HepG2 (cell line): Measurements from ENCODE around the gene PFN1. TPM values are rescaled to one million over a fixed set of nuclear protein-coding genes. Genes with fewer than 3 reads are reported as not detected.
A peak's percentile ranks its signal among the peaks of the same experiment; 100 is the strongest.

Experiments
- ATAC-seq: fragments of 200-7000 bp; cut with Tn5 transposase; 3 replicates; pipeline ENCODE4 v1.9.1; 2020; ENCODE audit warnings: mild to moderate bottlenecking, moderate library complexity
- BruUV-seq: library from RNA; stranded (reverse); fragments of 400-500 nt; replicated peaks from 2 replicates; lab custom pipeline; 2021; lab: Mats Ljungman, UMichigan
- CTCF ChIA-PET: fragments of 300-600 bp; formaldehyde crosslinking; extraction: SDS; loops from one replicate; lab custom pipeline; 2021; ENCODE audit warnings: low total read pairs, inconsistent platforms, low intra/inter-chr PET ratio; lab: Yijun Ruan, JAX
- POLR2A ChIA-PET: fragments of 350-600 bp; sonication (Branson Sonifier 250); formaldehyde crosslinking; loops from one replicate; lab custom pipeline; 2020; ENCODE audit warnings: antibody characterized with exemption, inconsistent platforms; lab: Yijun Ruan, JAX
- DNase-seq: peaks from one replicate; pipeline ENCODE4 v3.0.0-alpha.2; 2015; ENCODE audit warnings: low spot score
- FAIRE-seq: peaks from 3 replicates; lab custom pipeline; 2011; peaks lifted over from hg19 to GRCh38; lab: Jason Lieb, UNC
- H2AFZ ChIP-seq: one replicate; pipeline ENCODE4 v1.6.1; 2011; ENCODE audit warnings: low read length, inconsistent platforms
- H3K27ac ChIP-seq: fragments of 300-600 bp; 3 replicates; pipeline ENCODE4 v1.8.0; 2011; ENCODE audit warnings: mixed run types, mild to moderate bottlenecking, mixed read lengths, low read length, inconsistent platforms; ENCODE audit not compliant: insufficient read depth; ENCODE audit errors: extremely low read length
- H3K27me3 ChIP-seq, 2 experiments: fragments of 200-600 bp in 1 of 2; 2 replicates in 1 of 2; 3 replicates in 1 of 2; pipeline versions ENCODE4 v1.6.0 to v1.8.0; 2011; ENCODE audit warnings: low read length in 2 of 2, mild to moderate bottlenecking in 2 of 2, moderate library complexity in 2 of 2, inconsistent platforms in 1 of 2; ENCODE audit not compliant: insufficient read depth in 2 of 2, control insufficient read depth in 1 of 2
- H3K36me3 ChIP-seq, 2 experiments: fragments of 200-600 bp in 1 of 2; replicated peaks in 1 of 2; 2 replicates in 1 of 2; 3 replicates in 1 of 2; pipeline versions ENCODE4 v1.5.1 to v1.8.0; 2011; ENCODE audit warnings: low read length in 2 of 2, inconsistent platforms in 1 of 2; ENCODE audit not compliant: insufficient read depth in 2 of 2, control insufficient read depth in 1 of 2
- H3K4me1 ChIP-seq: 2 replicates; pipeline ENCODE4 v1.5.1; 2012; ENCODE audit warnings: low read length, inconsistent platforms; ENCODE audit not compliant: insufficient read depth
- H3K4me2 ChIP-seq: 2 replicates; pipeline ENCODE4 v1.6.0; 2011; ENCODE audit warnings: low read depth, low read length, inconsistent platforms
- H3K4me3 ChIP-seq, 3 experiments: fragments of 200-600 bp in 1 of 3; sonication (generic), shearing (Covaris generic) in 1 of 3; replicated peaks in 1 of 3; 2 replicates each; pipeline ENCODE4 v1.5.1; 2011 to 2016; ENCODE audit warnings: low read length in 3 of 3, inconsistent platforms in 2 of 3, low read depth in 2 of 3, mild to moderate bottlenecking in 2 of 3, control low read depth in 1 of 3, mixed read lengths in 1 of 3; ENCODE audit not compliant: insufficient read depth in 1 of 3
- H3K79me2 ChIP-seq: one replicate; pipeline ENCODE4 v1.6.1; 2011; ENCODE audit warnings: low read length, inconsistent platforms; ENCODE audit not compliant: insufficient read depth
- H3K9ac ChIP-seq: 2 replicates; pipeline ENCODE4 v1.6.0; 2011; ENCODE audit warnings: mild to moderate bottlenecking, low read depth, low read length, inconsistent platforms; ENCODE audit not compliant: insufficient read depth
- H3K9me3 ChIP-seq: 2 replicates; pipeline ENCODE4 v1.5.1; 2012; ENCODE audit warnings: mild to moderate bottlenecking, low read length
- H4K20me1 ChIP-seq: 2 replicates; pipeline ENCODE4 v1.6.0; 2011; ENCODE audit warnings: inconsistent platforms, mild to moderate bottlenecking, low read length, moderate library complexity; ENCODE audit not compliant: insufficient read depth
- AGO1 ChIP-seq: fragments of 200-400 bp; formaldehyde crosslinking; IDR thresholded peaks from 2 replicates; pipeline ENCODE4 v1.6.1; 2017; ENCODE audit warnings: mild to moderate bottlenecking, low read depth, low read length, moderate library complexity; ENCODE audit not compliant: poor library complexity, severe bottlenecking
- AGO2 ChIP-seq: fragments of 200-400 bp; formaldehyde crosslinking; optimal IDR thresholded peaks from 2 replicates; pipeline ENCODE3; 2017; ENCODE audit warnings: mild to moderate bottlenecking, low read depth, low read length, moderate library complexity
- AKAP8 ChIP-seq: sonication (generic); formaldehyde crosslinking; IDR thresholded peaks from 2 replicates; pipeline ENCODE4 v1.5.1; 2020; ENCODE audit warnings: mild to moderate bottlenecking, missing genetic modification reagents
- POLR2G ChIP-seq: fragments of 200-400 bp; formaldehyde crosslinking; IDR thresholded peaks from 2 replicates; pipeline ENCODE4 v1.6.1; 2018; ENCODE audit warnings: mild to moderate bottlenecking, low read depth, low read length, moderate library complexity
- RBFOX2 ChIP-seq: fragments of 200-400 bp; formaldehyde crosslinking; IDR thresholded peaks from 2 replicates; pipeline ENCODE4 v1.6.1; 2017; ENCODE audit warnings: low read depth, mild to moderate bottlenecking, low read length
- WGBS: methylation state at CpG from one replicate; pipeline ENCODE4 v1.1.6; 2017; ENCODE audit warnings: low lambda C conversion rate; 5-methylcytosine and 5-hydroxymethylcytosine counted together
- in situ Hi-C: cut with HindIII; loops from 2 replicates; pipeline ENCODE4 v1.10.0; 2017; ENCODE audit warnings: low pct_unique_long_range_greater_than_20kb; ENCODE audit not compliant: extremely low pct_ligation_motif_present
- intact Hi-C: fragments of 100-400 bp; cut with micrococcal nuclease; formaldehyde crosslinking; loops from one replicate; pipeline ENCODE4 v1.10.0; 2022; ENCODE audit not compliant: unreplicated experiment
- polyA plus RNA-seq, 8 experiments: library from polyadenylated mRNA; depleted of rRNA in 3 of 8; stranded (reverse) in 7 of 8; unstranded in 1 of 8; fragments of >200 nt; fragmentation: Illumina TruSeq in 4 of 8; extraction: Trizol in 4 of 8; gene quantifications; 2 replicates each; pipeline versions ENCODE4 v1.2.1 to v1.2.3, GENCODE V29; 2011 to 2016; ENCODE audit warnings: low read depth in 4 of 8, missing spikeins in 1 of 8, mixed read lengths in 1 of 8; ENCODE audit not compliant: insufficient read depth in 1 of 8
- total RNA-seq, 5 experiments: library from RNA; depleted of rRNA; stranded (reverse); fragments of >200 nt; fragmentation: Illumina TruSeq; extraction: Trizol; gene quantifications; 2 replicates each; pipeline ENCODE4 v1.2.3, GENCODE V29; 2016; ENCODE audit warnings: low read depth in 1 of 5
- TF ChIP-seq, protein P1 (sequence below): sonication (generic); formaldehyde crosslinking; IDR thresholded peaks from 2 replicates; pipeline ENCODE4 v1.8.1; 2023; ENCODE audit warnings: mild to moderate bottlenecking, missing genetic modification reagents
- TF ChIP-seq, protein P2 (sequence below): sonication (generic); formaldehyde crosslinking; IDR thresholded peaks from 2 replicates; pipeline ENCODE4 v1.4.0; 2020; ENCODE audit warnings: missing genetic modification reagents
- TF ChIP-seq, protein P3 (sequence below): sonication (generic); formaldehyde crosslinking; IDR thresholded peaks from 2 replicates; pipeline ENCODE4 v1.8.1; 2022; ENCODE audit warnings: low read depth, mild to moderate bottlenecking, missing genetic modification reagents

Gene PFN1
- total and polyA plus RNA-seq, 2 of the 13 experiments (the other 11 are each of a cell fraction or from before 2014, with no cell fraction given), result 494 to 613 TPM

DNA sequence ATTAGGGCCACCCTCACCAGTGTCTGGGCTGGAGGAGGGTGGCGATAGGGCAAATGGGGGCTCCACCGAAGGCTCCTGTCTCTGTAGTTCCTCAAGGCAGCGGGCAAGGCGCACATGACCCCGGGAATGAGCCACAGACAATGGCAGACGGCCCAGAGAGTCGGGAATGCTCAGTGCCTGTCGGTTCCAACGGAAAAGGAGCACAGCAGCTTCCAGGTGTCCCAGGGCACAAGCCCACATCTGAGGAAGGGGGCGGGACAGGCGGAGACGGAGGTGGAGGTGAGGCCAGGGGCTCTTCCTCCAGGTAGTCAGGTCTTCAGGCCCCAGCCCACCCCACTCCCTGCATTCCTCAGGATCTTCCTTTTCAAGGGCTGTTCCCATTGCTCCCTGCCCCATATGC, 24.4 kb upstream of the PFN1 start:
- CTCF ChIA-PET, result no interaction called here
- H3K4me3 ChIP-seq, result no peak overlapping the region
- FAIRE-seq (no peak), ATAC-seq (no peak), DNase-seq (no peak)
- H2AFZ ChIP-seq, result no peak overlapping the region
- intact Hi-C loops, result no loop called here
- no peaks in the 10 kb centered on the region for H4K20me1 ChIP-seq
- H3K4me1 ChIP-seq, result peaks cover 27% of the 10 kb centered on the region
- 95% methylated on average over 11 of the region's 12 CpGs for WGBS
- BruUV-seq, result no TSS peak
- peaks cover 21% of the 10 kb centered on the region for H3K79me2 ChIP-seq
- no peaks in the 10 kb centered on the region; a peak in 1 of 5 replicates for H3K27me3 ChIP-seq
- H3K9ac ChIP-seq, result no peak overlapping the region
- no peak overlapping the region for H3K4me2 ChIP-seq
- POLR2A ChIA-PET, result interaction anchor here (1.0 to 2.6 kb wide), 3 partner anchors 22 to 64 kb away, joined by 3 to 10 read pairs (median 5); partner anchors contain the start of genes ENO3, RNF167 and SLC25A11
- in situ Hi-C loops, result no loop called here
- peaks cover 1 to 18% of the 10 kb centered on the region in 2 experiments for H3K36me3 ChIP-seq
- H3K27ac ChIP-seq, result no peak overlapping the region
- TF ChIP-seq AGO2, result peak; percentile 86
- TF ChIP-seq POLR2G, result peak; percentile 54; the same call in 1 of the 2 replicates
- peak; percentile 75 for TF ChIP-seq AGO1
- TF ChIP-seq, protein P1, sequence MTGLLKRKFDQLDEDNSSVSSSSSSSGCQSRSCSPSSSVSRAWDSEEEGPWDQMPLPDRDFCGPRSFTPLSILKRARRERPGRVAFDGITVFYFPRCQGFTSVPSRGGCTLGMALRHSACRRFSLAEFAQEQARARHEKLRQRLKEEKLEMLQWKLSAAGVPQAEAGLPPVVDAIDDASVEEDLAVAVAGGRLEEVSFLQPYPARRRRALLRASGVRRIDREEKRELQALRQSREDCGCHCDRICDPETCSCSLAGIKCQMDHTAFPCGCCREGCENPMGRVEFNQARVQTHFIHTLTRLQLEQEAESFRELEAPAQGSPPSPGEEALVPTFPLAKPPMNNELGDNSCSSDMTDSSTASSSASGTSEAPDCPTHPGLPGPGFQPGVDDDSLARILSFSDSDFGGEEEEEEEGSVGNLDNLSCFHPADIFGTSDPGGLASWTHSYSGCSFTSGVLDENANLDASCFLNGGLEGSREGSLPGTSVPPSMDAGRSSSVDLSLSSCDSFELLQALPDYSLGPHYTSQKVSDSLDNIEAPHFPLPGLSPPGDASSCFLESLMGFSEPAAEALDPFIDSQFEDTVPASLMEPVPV (CRISPR knock-in tag), result no peak
- TF ChIP-seq, protein P2, sequence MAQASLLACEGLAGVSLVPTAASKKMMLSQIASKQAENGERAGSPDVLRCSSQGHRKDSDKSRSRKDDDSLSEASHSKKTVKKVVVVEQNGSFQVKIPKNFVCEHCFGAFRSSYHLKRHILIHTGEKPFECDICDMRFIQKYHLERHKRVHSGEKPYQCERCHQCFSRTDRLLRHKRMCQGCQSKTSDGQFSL (CRISPR knock-in tag), result no peak
- TF ChIP-seq, protein P3, sequence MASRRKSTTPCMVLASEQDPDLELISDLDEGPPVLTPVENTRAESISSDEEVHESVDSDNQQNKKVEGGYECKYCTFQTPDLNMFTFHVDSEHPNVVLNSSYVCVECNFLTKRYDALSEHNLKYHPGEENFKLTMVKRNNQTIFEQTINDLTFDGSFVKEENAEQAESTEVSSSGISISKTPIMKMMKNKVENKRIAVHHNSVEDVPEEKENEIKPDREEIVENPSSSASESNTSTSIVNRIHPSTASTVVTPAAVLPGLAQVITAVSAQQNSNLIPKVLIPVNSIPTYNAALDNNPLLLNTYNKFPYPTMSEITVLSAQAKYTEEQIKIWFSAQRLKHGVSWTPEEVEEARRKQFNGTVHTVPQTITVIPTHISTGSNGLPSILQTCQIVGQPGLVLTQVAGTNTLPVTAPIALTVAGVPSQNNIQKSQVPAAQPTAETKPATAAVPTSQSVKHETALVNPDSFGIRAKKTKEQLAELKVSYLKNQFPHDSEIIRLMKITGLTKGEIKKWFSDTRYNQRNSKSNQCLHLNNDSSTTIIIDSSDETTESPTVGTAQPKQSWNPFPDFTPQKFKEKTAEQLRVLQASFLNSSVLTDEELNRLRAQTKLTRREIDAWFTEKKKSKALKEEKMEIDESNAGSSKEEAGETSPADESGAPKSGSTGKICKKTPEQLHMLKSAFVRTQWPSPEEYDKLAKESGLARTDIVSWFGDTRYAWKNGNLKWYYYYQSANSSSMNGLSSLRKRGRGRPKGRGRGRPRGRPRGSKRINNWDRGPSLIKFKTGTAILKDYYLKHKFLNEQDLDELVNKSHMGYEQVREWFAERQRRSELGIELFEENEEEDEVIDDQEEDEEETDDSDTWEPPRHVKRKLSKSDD (CRISPR knock-in tag), result no peak
- TF ChIP-seq AKAP8, result peak; percentile 40; the same call in 1 of the 2 replicates
- TF ChIP-seq RBFOX2, result peak; percentile 31; the same call in 1 of the 2 replicates
- TF ChIP-seq, all 625 proteins: peak for 5
- no peaks in the 10 kb centered on the region for H3K9me3 ChIP-seq
